Mesangial cell (primary cell): ENCODE data around the gene C6orf58. TPM values are rescaled to one million over a fixed set of nuclear protein-coding genes. Genes with fewer than 3 reads are reported as not detected.

Experiments
- total RNA-seq: library from RNA; depleted of rRNA; stranded (reverse); fragments of >200 nt; gene quantifications from 2 replicates; pipeline ENCODE4 v1.2.3, GENCODE V29; 2015

The C6orf58 gene
- total RNA-seq = not detected in 2 replicates

GRCh38 chr6:127576874-127577273 is at the start of gene C6orf58:
Gene C6orf58 (plus strand): TSS chr6:127577174. CDS start chr6:127577186, 12 bp downstream.

Other genes with a start within 250 kb of the C6orf58 start
- 34.5 and 46.0 TPM in 2 replicates for gene ECHDC1, start 233.6 kb upstream of the C6orf58 start, total RNA-seq
- 0.63 and 0.98 TPM in 2 replicates for gene KIAA0408, start 117.8 kb upstream of the C6orf58 start, total RNA-seq